B cell (primary cell): ENCODE data around the gene AGAP1. TPM values are rescaled to one million over a fixed set of nuclear protein-coding genes. Genes with fewer than 3 reads are reported as not detected.

Source experiments
- ATAC-seq: fragments of 200-7000 bp; cut with Tn5 transposase; one replicate; pipeline ENCODE4 v1.10.0; 2021; ENCODE audit warnings: low read depth, mild to moderate bottlenecking, moderate number of reproducible peaks, moderate library complexity
- CTCF ChIA-PET: fragments of 350-600 bp; sonication (Branson Sonifier 250); formaldehyde crosslinking; loops from one replicate; lab custom pipeline; 2021; ENCODE audit warnings: antibody characterized with exemption, inconsistent platforms; lab: Charles Lee
- POLR2A ChIA-PET: fragments of 350-600 bp; sonication (Branson Sonifier 250); formaldehyde crosslinking; loops from one replicate; lab custom pipeline; 2021; ENCODE audit warnings: antibody characterized with exemption; lab: Charles Lee
- DNase-seq: peaks from one replicate; pipeline ENCODE4 v3.0.0; 2013
- H2AFZ ChIP-seq: 2 replicates; pipeline ENCODE4 v1.6.1; 2012; ENCODE audit warnings: mild to moderate bottlenecking, low read depth, low read length; ENCODE audit not compliant: insufficient read depth, poor library complexity, severe bottlenecking
- H3K27ac ChIP-seq, 2 donors: 1 replicate in 1 of 2; 2 replicates in 1 of 2; pipeline ENCODE4 v1.5.1; 2012 to 2013; ENCODE audit warnings: low read length in 2 of 2, mild to moderate bottlenecking in 2 of 2, moderate library complexity in 1 of 2
- H3K27me3 ChIP-seq, 4 experiments: fragments of 200-600 bp in 1 of 4; sonication (generic) in 1 of 4; replicated peaks in 1 of 4; 1 replicate in 2 of 4; 2 replicates in 2 of 4; pipeline versions ENCODE4 v1.6.1 to v1.7.0; 2013 to 2016; ENCODE audit warnings: low read length in 3 of 4, mild to moderate bottlenecking in 2 of 4, mixed read lengths in 1 of 4, moderate library complexity in 1 of 4; ENCODE audit not compliant: insufficient read depth in 4 of 4, control insufficient read depth in 3 of 4; ENCODE audit errors: control extremely low read depth in 1 of 4
- H3K36me3 ChIP-seq, 2 experiments: replicated peaks in 1 of 2; 1 replicate in 1 of 2; 2 replicates in 1 of 2; pipeline versions ENCODE4 v1.6.1 to v1.7.1; 2013; ENCODE audit warnings: low read length in 1 of 2; ENCODE audit not compliant: insufficient read depth in 2 of 2, control insufficient read depth in 1 of 2; ENCODE audit errors: control extremely low read depth in 1 of 2, extremely low read depth in 1 of 2
- H3K4me1 ChIP-seq, 2 donors: fragments of 200-600 bp in 1 of 2; sonication (generic) in 1 of 2; 1 replicate in 1 of 2; 2 replicates in 1 of 2; pipeline versions ENCODE4 v1.5.1 to v1.6.1; 2013 to 2017; ENCODE audit warnings: low read length in 2 of 2; ENCODE audit not compliant: control insufficient read depth in 2 of 2, insufficient read depth in 2 of 2
- H3K4me2 ChIP-seq: replicated peaks from 2 replicates; pipeline ENCODE3; 2012; ENCODE audit warnings: mild to moderate bottlenecking, low read depth, low read length; ENCODE audit not compliant: poor library complexity, severe bottlenecking
- H3K4me3 ChIP-seq, 5 experiments: fragments of 200-600 bp in 1 of 5; sonication (generic) in 1 of 5; 1 replicate in 3 of 5; 2 replicates in 2 of 5; pipeline versions ENCODE4 v1.5.1 to v1.7.0; 2011 to 2016; ENCODE audit warnings: low read length in 4 of 5, mild to moderate bottlenecking in 4 of 5, low read depth in 2 of 5, control low read depth in 1 of 5, moderate library complexity in 1 of 5; ENCODE audit not compliant: insufficient read depth in 1 of 5; ENCODE audit errors: control extremely low read depth in 1 of 5, extremely low read depth in 1 of 5
- H3K79me2 ChIP-seq: fragments of 200-600 bp; sonication (generic); one replicate; pipeline ENCODE4 v1.6.0; 2016; ENCODE audit warnings: low read length; ENCODE audit not compliant: control insufficient read depth, insufficient read depth
- H3K9ac ChIP-seq: fragments of 200-600 bp; sonication (generic); 2 replicates; pipeline ENCODE4 v1.6.1; 2017; ENCODE audit warnings: mild to moderate bottlenecking, low read length, moderate library complexity
- H3K9me3 ChIP-seq, 3 donors: one replicate each; pipeline versions ENCODE4 v1.6.1 to v1.7.1; 2013; ENCODE audit warnings: low read length in 2 of 3; ENCODE audit not compliant: control insufficient read depth in 2 of 3, insufficient read depth in 1 of 3; ENCODE audit errors: control extremely low read depth in 1 of 3
- H4K20me1 ChIP-seq: 2 replicates; pipeline ENCODE4 v1.6.0; 2012; ENCODE audit warnings: mild to moderate bottlenecking, low read length; ENCODE audit not compliant: insufficient read depth, control insufficient read depth, poor library complexity, severe bottlenecking
- H3K27ac Mint-ChIP-seq: one replicate; pipeline ENCODE4 v1.8.0; 2021; ENCODE audit warnings: mixed read lengths
- H3K27me3 Mint-ChIP-seq: one replicate; pipeline ENCODE4 v1.8.0; 2021; ENCODE audit warnings: mixed read lengths
- H3K4me1 Mint-ChIP-seq: one replicate; pipeline ENCODE4 v1.8.0; 2021; ENCODE audit warnings: mixed read lengths
- H3K4me3 Mint-ChIP-seq: one replicate; pipeline ENCODE4 v1.8.0; 2021; ENCODE audit warnings: mixed read lengths
- H3K9me3 Mint-ChIP-seq: one replicate; pipeline ENCODE4 v1.8.0; 2022; ENCODE audit warnings: mixed read lengths; ENCODE audit not compliant: insufficient read depth
- EZH2 ChIP-seq: IDR thresholded peaks from 2 replicates; pipeline ENCODE4 v1.6.1; 2012; ENCODE audit warnings: borderline replicate concordance, low read depth, mild to moderate bottlenecking, moderate library complexity, low read length; ENCODE audit not compliant: insufficient read depth, poor library complexity, severe bottlenecking
- WGBS: methylation state at CpG from one replicate; pipeline ENCODE4 v1.1.5; 2013; ENCODE audit warnings: missing lambda C conversion rate; ENCODE audit not compliant: insufficient coverage; 5-methylcytosine and 5-hydroxymethylcytosine counted together
- intact Hi-C: fragments of 100-400 bp; cut with micrococcal nuclease; formaldehyde crosslinking; loops from one replicate; pipeline ENCODE4 v1.10.0; 2022
- polyA plus RNA-seq: library from polyadenylated mRNA; depleted of rRNA; stranded (reverse); fragments of >200 nt; gene quantifications from 2 replicates; pipeline ENCODE4 v1.2.3, GENCODE V29; 2012
- total RNA-seq, 2 donors: library from RNA; stranded (reverse); fragments of 120-200 nt in 1 of 2; gene quantifications; 1 replicate in 1 of 2; 2 replicates in 1 of 2; pipeline versions ENCODE4 v1.2.3 to v1.2.4, GENCODE V29; 2013 to 2022
- TF ChIP-seq, protein P1 (sequence below): fragments of 200-600 bp; IDR thresholded peaks from one replicate; pipeline ENCODE4 v1.8.0; 2022; ENCODE audit warnings: antibody characterized with exemption, mild to moderate bottlenecking

Gene AGAP1
- total and polyA plus RNA-seq, 2 donors (not counting 1 experiment from before 2014, with no cell fraction given), result 0.01 TPM; not detected in 1

- Histone ChIP-seq H3K79me2 (no peaks in the 10 kb centered on the region), H3K9ac (no peak overlapping the region), H3K4me3 (no peak overlapping the region), H3K27ac (no peak overlapping the region), H3K36me3 (no peaks in the 10 kb centered on the region), H3K9me3 (no peaks in the 10 kb centered on the region), H2AFZ (no peak overlapping the region), H3K4me2 (no peak overlapping the region), H3K27me3 (no peaks in the 10 kb centered on the region), H3K4me1 (no peaks in the 10 kb centered on the region), H4K20me1 (no peaks in the 10 kb centered on the region)
- Mint-ChIP-seq H3K4me1 (no peaks in the 10 kb centered on the region), H3K9me3 (no peaks in the 10 kb centered on the region), H3K4me3 (no peak overlapping the region), H3K27ac (no peak overlapping the region), H3K27me3 (no peaks in the 10 kb centered on the region)
- WGBS, result 89% methylated on average over 6 of the region's 6 CpGs
- DNase-seq (no peak), ATAC-seq (no peak)
- TF ChIP-seq EZH2, result no peak
- TF ChIP-seq, protein P1, sequence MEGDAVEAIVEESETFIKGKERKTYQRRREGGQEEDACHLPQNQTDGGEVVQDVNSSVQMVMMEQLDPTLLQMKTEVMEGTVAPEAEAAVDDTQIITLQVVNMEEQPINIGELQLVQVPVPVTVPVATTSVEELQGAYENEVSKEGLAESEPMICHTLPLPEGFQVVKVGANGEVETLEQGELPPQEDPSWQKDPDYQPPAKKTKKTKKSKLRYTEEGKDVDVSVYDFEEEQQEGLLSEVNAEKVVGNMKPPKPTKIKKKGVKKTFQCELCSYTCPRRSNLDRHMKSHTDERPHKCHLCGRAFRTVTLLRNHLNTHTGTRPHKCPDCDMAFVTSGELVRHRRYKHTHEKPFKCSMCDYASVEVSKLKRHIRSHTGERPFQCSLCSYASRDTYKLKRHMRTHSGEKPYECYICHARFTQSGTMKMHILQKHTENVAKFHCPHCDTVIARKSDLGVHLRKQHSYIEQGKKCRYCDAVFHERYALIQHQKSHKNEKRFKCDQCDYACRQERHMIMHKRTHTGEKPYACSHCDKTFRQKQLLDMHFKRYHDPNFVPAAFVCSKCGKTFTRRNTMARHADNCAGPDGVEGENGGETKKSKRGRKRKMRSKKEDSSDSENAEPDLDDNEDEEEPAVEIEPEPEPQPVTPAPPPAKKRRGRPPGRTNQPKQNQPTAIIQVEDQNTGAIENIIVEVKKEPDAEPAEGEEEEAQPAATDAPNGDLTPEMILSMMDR, result no peak
- intact Hi-C loops, result no loop called here
- POLR2A ChIA-PET, result no interaction called here
- CTCF ChIA-PET, result no interaction called here
Measured at GRCh38 chr2:235845245-235845644, 351.4 kb downstream of the AGAP1 start.

GRCh38 chr2:235847576-235847975 is 353.7 kb downstream of the AGAP1 start:
- WGBS, result 97% methylated on average over 10 of the region's 11 CpGs
- no peaks in the 10 kb centered on the region for H3K27me3 ChIP-seq
- H3K4me3 ChIP-seq, result no peak overlapping the region
- H3K4me1 ChIP-seq, result no peaks in the 10 kb centered on the region
- no peaks in the 10 kb centered on the region for H3K79me2 ChIP-seq
- no peak overlapping the region for H3K27ac ChIP-seq
- no peak for TF ChIP-seq EZH2
- TF ChIP-seq, protein P1, result no peak
- H3K4me2 ChIP-seq, result no peak overlapping the region
- no peaks in the 10 kb centered on the region for H3K36me3 ChIP-seq
- H3K9me3 ChIP-seq, result no peaks in the 10 kb centered on the region
- ATAC-seq, result no peak
- CTCF ChIA-PET, result no interaction called here
- intact Hi-C loops, result no loop called here
- Mint-ChIP-seq H3K4me3 (no peak overlapping the region), H3K27me3 (no peaks in the 10 kb centered on the region), H3K4me1 (no peaks in the 10 kb centered on the region), H3K9me3 (no peaks in the 10 kb centered on the region), H3K27ac (no peak overlapping the region)
- POLR2A ChIA-PET, result no interaction called here
- DNase-seq, result no peak
- no peak overlapping the region for H2AFZ ChIP-seq
- no peaks in the 10 kb centered on the region for H4K20me1 ChIP-seq
- H3K9ac ChIP-seq, result no peak overlapping the region
